Activated naive CD8-positive, alpha-beta T cell (primary cell): ENCODE measurements around the gene ASB2.

Experiments used
- H3K27ac Mint-ChIP-seq: one replicate; pipeline ENCODE4 v1.8.0; 2021; ENCODE audit warnings: mixed read lengths
- H3K27me3 Mint-ChIP-seq: one replicate; pipeline ENCODE4 v1.8.0; 2021; ENCODE audit warnings: mixed read lengths
- H3K36me3 Mint-ChIP-seq: one replicate; pipeline ENCODE4 v1.8.0; 2021; ENCODE audit warnings: mixed read lengths
- H3K4me1 Mint-ChIP-seq: one replicate; pipeline ENCODE4 v1.8.0; 2021; ENCODE audit warnings: low read depth, mixed read lengths
- H3K4me3 Mint-ChIP-seq: one replicate; pipeline ENCODE4 v1.8.0; 2021; ENCODE audit warnings: mild to moderate bottlenecking, mixed read lengths
- H3K9me3 Mint-ChIP-seq: one replicate; pipeline ENCODE4 v1.8.0; 2021; ENCODE audit warnings: low read depth, mixed read lengths

Gene ASB2

DNA sequence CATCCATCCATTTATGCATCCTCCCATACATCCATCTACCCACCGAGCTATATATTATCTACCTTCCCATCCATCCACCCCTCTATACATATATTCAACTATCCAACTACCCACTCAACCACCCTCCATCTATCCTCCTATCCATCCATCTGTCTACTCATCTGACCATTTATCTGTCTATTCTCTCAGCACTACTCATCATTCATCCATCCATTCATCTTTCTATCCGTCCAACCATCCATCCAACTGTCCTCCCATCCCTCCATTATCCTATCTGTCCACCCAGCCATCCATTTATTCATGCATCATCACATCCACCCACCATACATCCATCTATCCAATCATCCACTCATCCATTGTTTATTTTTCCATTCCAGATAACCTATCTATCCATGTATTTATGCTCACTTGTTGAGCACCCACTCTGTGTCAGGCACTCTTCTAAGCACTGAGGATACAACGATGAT, 11.5 kb downstream of the ASB2 start:
- H3K4me1 Mint-ChIP-seq = peaks cover 63% of the 10 kb centered on the region
- no peaks in the 10 kb centered on the region for H3K27me3 Mint-ChIP-seq
- peak overlapping the region; percentile 74 for H3K27ac Mint-ChIP-seq
- peaks cover 6% of the 10 kb centered on the region for H3K9me3 Mint-ChIP-seq
- no peak overlapping the region for H3K4me3 Mint-ChIP-seq
- no peaks in the 10 kb centered on the region for H3K36me3 Mint-ChIP-seq

DNA sequence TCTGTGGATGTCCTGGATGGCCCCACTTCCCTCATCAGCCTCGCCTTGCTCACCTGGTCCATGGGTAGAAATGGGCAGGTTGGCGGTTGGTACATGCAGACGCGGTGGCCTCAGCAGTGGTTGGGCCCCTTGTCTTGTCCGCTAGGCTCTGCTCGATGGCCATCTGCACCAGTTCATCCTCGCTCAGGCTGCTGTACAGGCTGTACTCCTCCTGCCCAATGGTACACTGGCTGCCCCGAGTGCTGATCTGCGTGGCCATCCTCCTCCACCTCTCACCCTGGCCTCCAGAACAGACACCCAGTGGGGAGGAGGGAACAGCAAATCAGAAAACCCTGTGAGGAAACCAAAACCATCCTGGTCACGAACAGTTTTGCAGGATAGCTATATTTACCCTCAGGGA, 12.1 kb downstream of the ASB2 start:
- Mint-ChIP-seq H3K27me3 (no peaks in the 10 kb centered on the region), H3K4me3 (no peak overlapping the region), H3K4me1 (peaks cover 69% of the 10 kb centered on the region), H3K36me3 (no peaks in the 10 kb centered on the region), H3K27ac (peak overlapping the region; percentile 95), H3K9me3 (peaks cover 6% of the 10 kb centered on the region)

DNA sequence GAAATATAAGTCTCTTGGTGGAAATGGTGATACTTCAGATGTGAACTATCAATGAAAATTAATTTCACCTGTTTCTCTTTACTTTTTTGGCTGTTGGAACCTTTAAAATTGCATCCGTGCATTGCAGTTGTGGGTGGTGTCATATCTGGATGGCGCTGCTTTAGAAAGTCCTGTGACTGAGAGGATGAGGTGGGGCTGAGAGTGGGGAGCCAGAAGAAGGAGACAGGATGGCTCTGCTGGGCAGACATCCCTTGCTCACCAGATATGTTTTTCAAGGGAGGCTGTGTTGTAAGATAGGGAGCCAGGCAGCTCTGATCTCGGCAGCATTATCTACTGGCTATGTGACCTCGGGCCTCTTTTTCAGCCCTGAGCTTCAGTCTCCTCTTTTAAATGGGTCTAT, 12.7 kb downstream of the ASB2 start:
- Mint-ChIP-seq H3K9me3 (peaks cover 6% of the 10 kb centered on the region), H3K36me3 (peaks cover 3% of the 10 kb centered on the region), H3K4me1 (peaks cover 71% of the 10 kb centered on the region)

DNA sequence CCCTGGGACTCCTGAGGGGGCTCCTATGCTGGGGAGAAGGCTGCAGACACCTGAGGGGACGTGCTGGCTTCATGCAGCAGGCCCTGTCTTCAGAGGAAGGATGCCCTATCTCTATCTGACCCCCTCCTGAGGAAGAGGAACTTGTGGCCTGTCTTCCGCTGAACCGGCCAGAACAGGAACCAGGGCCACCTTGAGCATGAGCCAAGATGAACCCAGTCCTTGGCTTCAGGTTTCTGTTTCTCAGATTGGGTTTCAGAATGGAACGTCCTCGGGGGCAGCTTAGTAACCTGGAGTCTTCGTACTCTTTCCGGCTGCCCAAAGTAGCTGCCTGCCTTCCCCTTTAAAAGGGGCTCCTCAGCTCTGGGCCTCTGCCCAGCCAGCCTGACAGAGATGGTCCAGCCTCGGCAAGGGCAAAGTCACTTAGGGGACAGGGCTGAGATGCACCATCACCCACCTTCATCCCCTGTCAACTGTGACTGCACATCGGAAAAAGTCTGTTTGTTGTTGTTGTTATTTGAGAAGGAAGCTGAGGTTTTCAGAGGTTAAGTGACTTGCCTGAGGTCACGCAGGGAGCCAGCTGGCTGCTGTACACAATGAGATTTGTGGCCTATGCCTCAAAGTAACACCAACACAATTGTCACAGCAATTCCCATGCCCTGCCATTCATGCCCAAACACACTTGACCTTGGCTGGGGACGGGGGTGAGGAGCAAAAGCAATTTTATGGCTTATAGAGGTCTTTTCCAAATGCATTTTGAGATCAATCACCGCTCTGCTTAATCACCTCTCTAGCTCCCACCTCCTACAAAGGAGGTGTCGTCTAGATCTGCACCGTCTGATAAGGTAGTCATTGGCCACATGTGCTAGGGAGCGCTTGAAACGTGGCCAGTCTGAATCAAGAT, 13.4 kb downstream of the ASB2 start:
- Mint-ChIP-seq H3K9me3 (peaks cover 6% of the 10 kb centered on the region), H3K27ac (peak overlapping the region; percentile 95), H3K4me3 (peak overlapping the region; percentile 70), H3K36me3 (peaks cover 3% of the 10 kb centered on the region), H3K4me1 (peaks cover 78% of the 10 kb centered on the region), H3K27me3 (no peaks in the 10 kb centered on the region)

More for the DNA sequence above, 12.7 kb downstream of the ASB2 start:
- peak overlapping the region; percentile 95 for H3K27ac Mint-ChIP-seq
- H3K27me3 Mint-ChIP-seq = no peaks in the 10 kb centered on the region
- peak overlapping the region; percentile 70 for H3K4me3 Mint-ChIP-seq

DNA sequence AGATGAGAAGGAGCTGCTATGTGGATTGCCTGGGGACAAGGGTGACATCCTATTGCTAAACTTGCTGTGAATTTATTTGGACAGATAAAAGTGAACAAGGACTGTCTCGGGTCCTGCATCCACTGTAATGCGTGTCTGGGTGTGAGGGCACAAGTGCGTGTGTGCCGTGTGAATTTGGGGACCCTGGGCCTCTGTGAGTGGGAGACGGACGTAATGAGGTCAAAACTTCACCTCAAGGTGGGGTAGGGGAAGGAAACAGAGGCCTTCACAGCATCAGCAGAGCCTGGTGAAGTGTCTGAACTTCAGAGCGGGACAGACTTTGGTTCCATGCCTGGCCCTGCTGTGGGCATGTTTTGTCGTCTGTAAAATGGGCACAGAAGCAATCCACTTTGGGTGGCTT, 14.8 kb downstream of the ASB2 start:
- Mint-ChIP-seq H3K4me1 (peaks cover 91% of the 10 kb centered on the region), H3K27me3 (no peaks in the 10 kb centered on the region), H3K27ac (peak overlapping the region; percentile 96), H3K4me3 (peak overlapping the region; percentile 63), H3K36me3 (peaks cover 3% of the 10 kb centered on the region), H3K9me3 (peaks cover 6% of the 10 kb centered on the region)

DNA sequence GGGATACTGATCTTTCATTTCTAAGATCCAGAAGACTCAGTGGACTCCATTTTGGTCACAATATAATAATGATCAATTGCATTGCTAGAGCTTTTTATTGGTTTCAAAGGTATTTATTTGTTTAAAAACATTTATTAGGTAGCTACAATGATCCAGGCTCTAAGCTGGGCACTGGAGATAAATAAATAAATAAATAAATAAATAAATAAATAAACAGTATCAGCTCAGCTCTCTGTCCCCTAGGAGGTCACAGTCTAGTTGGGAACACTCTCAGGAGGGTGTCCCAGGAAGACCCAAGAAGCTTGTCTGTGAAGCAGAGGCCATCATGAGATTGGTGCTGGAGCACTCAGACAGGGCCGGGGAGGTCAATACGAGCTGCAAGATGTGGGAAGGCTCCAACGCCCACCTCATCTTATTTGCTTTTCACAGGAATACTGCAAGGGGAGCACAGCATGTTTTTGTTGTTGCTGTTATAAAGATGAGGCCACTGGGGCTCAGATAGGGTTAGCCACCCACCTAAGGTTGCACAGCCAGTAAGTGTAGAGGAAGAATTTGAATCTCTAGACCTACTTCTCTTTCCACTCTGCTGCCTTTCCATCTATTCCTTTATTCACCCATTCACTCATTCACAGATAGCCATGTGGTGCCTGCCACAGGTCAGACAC, 15.5 kb downstream of the ASB2 start:
- Mint-ChIP-seq H3K9me3 (peaks cover 6% of the 10 kb centered on the region), H3K27me3 (no peaks in the 10 kb centered on the region), H3K27ac (peak overlapping the region; percentile 100), H3K36me3 (peaks cover 3% of the 10 kb centered on the region), H3K4me1 (peaks cover 91% of the 10 kb centered on the region), H3K4me3 (peak overlapping the region; percentile 83)

DNA sequence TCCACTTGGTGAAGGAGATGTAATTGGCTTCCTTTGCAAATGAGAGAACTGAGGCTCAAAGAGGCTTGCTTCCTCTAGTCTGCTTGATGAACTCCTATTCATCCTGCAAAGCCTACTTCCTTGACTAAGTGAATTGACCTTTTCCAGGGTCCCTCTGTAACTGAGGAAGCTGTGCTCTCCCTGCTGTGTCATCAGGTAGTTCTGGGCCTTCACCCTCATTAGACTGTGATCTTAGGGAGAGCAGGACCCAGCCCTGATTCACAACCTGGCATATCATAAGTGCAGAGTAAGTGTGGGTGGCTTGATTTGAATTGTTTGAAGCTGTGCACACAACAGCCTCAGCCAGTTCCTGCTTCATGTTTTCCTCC, 16.3 kb downstream of the ASB2 start:
- Mint-ChIP-seq H3K4me1 (peaks cover 92% of the 10 kb centered on the region), H3K4me3 (peak overlapping the region; percentile 83), H3K36me3 (peaks cover 3% of the 10 kb centered on the region)

DNA sequence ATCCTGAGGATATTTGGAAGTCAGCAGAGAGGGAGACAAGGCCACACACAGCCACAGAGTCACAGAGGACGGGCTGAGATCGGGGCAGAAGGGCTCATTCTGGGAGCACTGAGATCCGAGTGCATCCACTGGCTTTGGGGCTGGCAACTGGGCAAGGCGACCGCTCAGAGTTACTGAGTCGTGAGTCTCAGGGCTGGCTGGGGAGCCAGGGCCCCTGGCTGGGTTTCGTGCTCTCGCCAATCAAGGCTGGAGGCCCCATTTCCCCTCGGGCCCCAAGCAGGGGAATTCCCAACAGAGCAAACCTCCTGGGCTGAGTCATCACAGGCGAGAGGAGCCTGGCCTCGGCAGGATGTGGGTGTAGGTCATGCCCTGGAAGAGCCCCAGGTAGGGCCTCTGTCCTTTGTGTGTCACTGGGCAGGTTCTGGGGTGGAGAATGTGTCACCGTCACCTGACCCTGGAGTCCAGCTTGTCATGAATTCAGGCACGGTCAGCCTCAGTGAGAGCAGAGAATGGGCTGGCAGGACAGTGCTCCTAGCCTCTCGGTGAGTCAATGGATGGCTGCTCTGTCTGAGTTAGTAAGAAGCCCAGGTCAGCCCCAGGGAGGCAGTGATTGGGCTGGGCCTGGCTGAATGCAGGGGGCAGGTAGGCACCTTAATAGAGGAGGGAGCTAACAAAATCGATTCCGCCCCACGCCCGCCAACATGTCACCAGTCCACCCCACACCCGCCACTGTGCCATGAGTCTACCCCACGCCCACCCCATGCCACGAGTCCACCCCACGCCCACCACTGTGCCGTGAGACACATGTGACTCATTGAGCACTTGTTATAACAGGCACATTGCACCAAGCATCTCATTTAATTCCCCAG, 16.9 kb downstream of the ASB2 start:
- H3K36me3 Mint-ChIP-seq = peaks cover 3% of the 10 kb centered on the region

More for the DNA sequence above, 16.3 kb downstream of the ASB2 start:
- no peaks in the 10 kb centered on the region for H3K27me3 Mint-ChIP-seq
- peak overlapping the region; percentile 100 for H3K27ac Mint-ChIP-seq
- H3K9me3 Mint-ChIP-seq = peaks cover 5% of the 10 kb centered on the region

DNA sequence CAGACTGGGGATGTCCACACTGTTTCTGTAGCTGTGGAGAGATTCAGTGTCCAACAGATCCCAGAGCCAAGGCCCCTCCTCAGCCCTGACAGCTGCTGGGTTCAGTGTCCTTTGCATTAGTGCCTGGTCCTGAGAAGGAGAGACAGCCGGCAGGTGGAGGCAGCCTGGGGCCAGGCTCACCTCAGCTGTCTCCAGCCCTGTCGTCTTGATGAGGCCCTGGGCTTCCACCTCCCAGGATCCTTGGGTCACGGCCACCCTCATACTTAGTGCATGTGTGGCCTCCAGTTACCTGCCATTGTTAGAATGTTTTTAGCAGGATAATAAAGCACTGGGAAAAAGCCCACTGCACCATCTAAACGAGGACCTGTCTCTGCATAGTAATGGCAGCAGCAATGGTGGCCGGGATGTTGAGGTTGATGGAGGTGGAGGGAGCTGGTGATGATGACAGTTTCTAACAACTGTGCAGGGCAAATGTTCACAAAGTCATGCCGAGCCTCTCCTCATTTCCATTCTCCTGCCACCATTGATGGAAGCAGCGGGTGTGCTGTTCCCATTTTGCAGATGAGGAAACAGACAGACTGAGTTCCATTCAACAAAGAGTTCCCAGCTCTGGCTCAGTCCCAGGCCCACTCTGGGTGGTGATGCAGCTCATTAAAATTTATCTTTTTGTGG, 17.7 kb downstream of the ASB2 start:
- H3K27ac Mint-ChIP-seq = peak overlapping the region; percentile 100
- no peaks in the 10 kb centered on the region for H3K9me3 Mint-ChIP-seq
- no peaks in the 10 kb centered on the region for H3K27me3 Mint-ChIP-seq
- H3K4me1 Mint-ChIP-seq = peaks cover 90% of the 10 kb centered on the region
- peaks cover 3% of the 10 kb centered on the region for H3K36me3 Mint-ChIP-seq
- peak overlapping the region; percentile 83 for H3K4me3 Mint-ChIP-seq

More for the DNA sequence above, 16.9 kb downstream of the ASB2 start:
- H3K4me3 Mint-ChIP-seq = peak overlapping the region; percentile 83
- peaks cover 93% of the 10 kb centered on the region for H3K4me1 Mint-ChIP-seq
- no peaks in the 10 kb centered on the region for H3K27me3 Mint-ChIP-seq
- no peaks in the 10 kb centered on the region for H3K9me3 Mint-ChIP-seq
- H3K27ac Mint-ChIP-seq = peak overlapping the region; percentile 100

DNA sequence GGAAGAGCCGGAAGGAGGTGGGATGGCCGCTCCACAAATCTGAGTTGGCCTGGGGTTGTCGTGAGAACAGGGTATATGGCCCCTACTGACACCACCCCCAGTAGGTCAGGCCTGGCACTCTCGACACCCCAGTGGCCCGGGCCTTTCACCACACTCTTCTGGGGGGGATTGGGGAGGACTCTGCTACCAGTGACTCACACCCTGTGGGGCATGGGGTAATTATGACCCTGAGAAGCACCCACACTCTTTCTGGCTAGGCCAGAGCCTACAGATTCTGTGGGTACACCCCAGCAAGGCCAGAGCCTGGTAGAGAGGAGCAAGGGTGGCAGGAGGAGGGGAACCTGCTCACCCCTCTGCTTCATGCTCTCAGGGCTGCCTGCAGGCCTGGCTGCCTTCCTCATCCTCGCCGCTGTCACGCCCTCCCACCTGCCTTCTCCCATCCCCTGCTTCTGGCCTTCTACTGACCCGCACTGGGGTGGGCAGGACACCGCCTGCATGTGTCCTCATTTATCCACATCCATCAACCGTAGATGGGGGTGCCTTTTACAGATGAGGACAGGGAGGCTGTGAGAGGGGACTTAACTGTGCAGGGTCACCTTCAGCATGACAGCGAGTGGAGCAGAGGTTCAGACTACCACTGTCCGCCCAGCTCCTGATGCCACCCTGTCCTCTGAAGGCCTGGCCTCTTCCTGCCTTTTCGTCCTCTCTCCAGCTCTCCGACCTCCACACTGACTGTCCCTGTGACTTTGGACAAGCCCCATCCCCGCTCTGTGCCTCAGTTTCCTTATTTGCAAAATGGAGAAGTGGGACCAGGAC, 18.4 kb downstream of the ASB2 start:
- Mint-ChIP-seq H3K27me3 (no peaks in the 10 kb centered on the region), H3K9me3 (no peaks in the 10 kb centered on the region), H3K4me1 (peaks cover 84% of the 10 kb centered on the region), H3K27ac (peak overlapping the region; percentile 100), H3K4me3 (peak overlapping the region; percentile 83), H3K36me3 (peaks cover 3% of the 10 kb centered on the region)

DNA sequence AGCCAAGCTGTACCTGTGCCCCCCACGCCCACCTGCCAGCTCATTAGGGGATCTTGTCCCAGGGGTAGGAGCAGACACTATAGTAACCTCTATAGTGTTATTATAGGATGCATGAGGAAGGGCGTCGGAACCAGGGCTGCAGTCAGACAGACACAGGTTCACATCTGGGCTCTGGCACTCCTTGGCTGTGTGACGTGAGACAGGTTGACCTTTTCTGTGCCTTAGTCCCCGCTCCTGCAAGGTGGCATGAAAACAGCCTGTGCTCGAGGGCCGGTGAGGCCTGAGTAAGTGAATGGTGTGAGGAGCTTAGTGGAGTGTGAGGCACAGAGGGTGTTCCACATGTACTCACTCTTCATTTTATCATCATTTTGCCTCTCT, 19.0 kb downstream of the ASB2 start:
- H3K36me3 Mint-ChIP-seq = peaks cover 3% of the 10 kb centered on the region
- peaks cover 80% of the 10 kb centered on the region for H3K4me1 Mint-ChIP-seq
- H3K9me3 Mint-ChIP-seq = no peaks in the 10 kb centered on the region
- H3K27ac Mint-ChIP-seq = peak overlapping the region; percentile 100
- no peaks in the 10 kb centered on the region for H3K27me3 Mint-ChIP-seq
- peak overlapping the region; percentile 51 for H3K4me3 Mint-ChIP-seq

DNA sequence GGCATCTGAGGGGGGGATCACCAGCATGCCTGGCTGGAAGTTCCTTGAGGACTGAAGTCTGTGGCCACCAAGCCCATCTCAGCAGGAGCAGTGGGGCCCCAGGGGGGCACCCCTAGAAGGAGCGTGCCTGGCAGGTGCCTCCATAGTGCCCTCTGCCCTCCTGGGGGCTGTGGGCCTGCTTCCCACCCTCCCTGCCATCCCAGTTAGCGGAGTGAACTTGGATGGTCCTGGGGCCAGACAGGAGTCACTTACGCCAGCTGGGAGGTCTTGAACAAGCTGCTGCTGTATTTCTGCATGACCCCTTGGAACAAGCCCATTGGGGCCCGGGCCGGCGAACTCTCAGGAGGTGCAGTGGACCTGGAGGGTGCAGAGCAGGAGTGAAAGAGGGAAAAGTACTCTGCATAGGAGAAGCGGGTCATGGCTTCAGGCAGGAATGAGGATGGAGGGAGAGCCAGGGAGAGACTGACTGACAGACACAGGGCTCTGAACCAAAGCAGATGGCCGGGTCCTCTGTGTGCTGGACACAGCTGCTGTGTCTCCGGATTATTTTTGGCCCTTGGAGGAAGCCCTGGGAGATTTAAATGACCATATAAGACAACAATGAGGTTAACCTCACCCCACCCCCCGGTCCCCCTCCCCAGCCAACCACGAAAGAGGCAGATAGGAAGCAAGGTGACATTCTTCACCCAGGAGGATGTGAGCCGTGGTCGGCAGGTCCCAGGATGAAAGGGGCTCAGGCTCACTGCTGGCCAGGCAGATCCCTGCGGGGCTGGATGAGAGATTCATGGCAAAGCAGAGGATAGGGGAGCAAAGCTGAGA, 19.6 kb downstream of the ASB2 start:
- H3K27me3 Mint-ChIP-seq = no peaks in the 10 kb centered on the region
- H3K4me1 Mint-ChIP-seq = peaks cover 77% of the 10 kb centered on the region
- H3K36me3 Mint-ChIP-seq = peaks cover 3% of the 10 kb centered on the region
- H3K27ac Mint-ChIP-seq = peak overlapping the region; percentile 100
- peak overlapping the region; percentile 51 for H3K4me3 Mint-ChIP-seq
- H3K9me3 Mint-ChIP-seq = no peaks in the 10 kb centered on the region
